IgD-negative memory B cell (primary cell): ENCODE data around the gene GEMIN7. TPM values are rescaled to one million over a fixed set of nuclear protein-coding genes. Genes with fewer than 3 reads are reported as not detected.

Experiments
- H3K27ac Mint-ChIP-seq, 3 donors: one replicate each; pipeline ENCODE4 v1.8.0; 2020 to 2022; ENCODE audit warnings: mild to moderate bottlenecking in 3 of 3, mixed read lengths in 3 of 3, moderate library complexity in 1 of 3
- H3K27me3 Mint-ChIP-seq: one replicate; pipeline ENCODE4 v1.8.0; 2021; ENCODE audit warnings: mixed read lengths
- H3K36me3 Mint-ChIP-seq: one replicate; pipeline ENCODE4 v1.8.0; 2020; ENCODE audit warnings: mild to moderate bottlenecking, mixed read lengths
- H3K4me1 Mint-ChIP-seq, 3 donors: one replicate each; pipeline ENCODE4 v1.8.0; 2020 to 2022; ENCODE audit warnings: mixed read lengths in 3 of 3, mild to moderate bottlenecking in 1 of 3
- H3K4me3 Mint-ChIP-seq, 4 donors: one replicate each; pipeline ENCODE4 v1.8.0; 2020 to 2022; ENCODE audit warnings: mild to moderate bottlenecking in 4 of 4, mixed read lengths in 4 of 4, moderate library complexity in 3 of 4
- H3K9me3 Mint-ChIP-seq, 3 donors: one replicate each; pipeline ENCODE4 v1.8.0; 2020 to 2021; ENCODE audit warnings: mixed read lengths in 3 of 3, mild to moderate bottlenecking in 1 of 3
- polyA plus RNA-seq: library from polyadenylated mRNA; unstranded; fragments of 300-500 nt; fragmentation: Illumina TruSeq; gene quantifications from one replicate; pipeline ENCODE4 v1.2.3, GENCODE V29; 2021

Gene GEMIN7
- polyA plus RNA-seq, result 115 TPM

- Mint-ChIP-seq H3K36me3 (no peaks in the 10 kb centered on the region), H3K4me1 (peaks cover 19 to 42% (median 41%) of the 10 kb centered on the region in 3 donors), H3K27me3 (no peaks in the 10 kb centered on the region), H3K4me3 (peak within 1 kb of the TSS; percentile 92 to 99 (median 98)), H3K27ac (peak within 1 kb of the TSS; percentile 97 to 98 (median 97)), H3K9me3 (no peaks in the 10 kb centered on the region)
Measured at GRCh38 chr19:45079063-45079910, at the start of gene GEMIN7. GEMIN7 (plus strand) TSS chr19:45079260; CDS start chr19:45090115, 10,855 bp downstream.

- peak overlapping the region in 1 of 4 donors; percentile 15 for H3K4me3 Mint-ChIP-seq
- no peaks in the 10 kb centered on the region for H3K27me3 Mint-ChIP-seq
- H3K36me3 Mint-ChIP-seq, result peaks cover 8% of the 10 kb centered on the region
- H3K27ac Mint-ChIP-seq, result no peak overlapping the region
- H3K9me3 Mint-ChIP-seq, result no peaks in the 10 kb centered on the region
- H3K4me1 Mint-ChIP-seq, result no peaks in the 10 kb centered on the region
Measured at GRCh38 chr19:45030825-45031224, 48.2 kb upstream of the GEMIN7 start.

- Mint-ChIP-seq H3K27me3 (no peaks in the 10 kb centered on the region), H3K9me3 (no peaks in the 10 kb centered on the region), H3K36me3 (peaks cover 3% of the 10 kb centered on the region), H3K4me1 (no peaks in the 10 kb centered on the region), H3K27ac (peak overlapping the region in 1 of 3 donors; percentile 87), H3K4me3 (no peak overlapping the region)
Measured at GRCh38 chr19:45032421-45032820, 46.6 kb upstream of the GEMIN7 start.

- peaks cover 14 to 18% (median 15%) of the 10 kb centered on the region in 3 donors for H3K4me1 Mint-ChIP-seq
- H3K27me3 Mint-ChIP-seq, result no peaks in the 10 kb centered on the region
- no peaks in the 10 kb centered on the region for H3K9me3 Mint-ChIP-seq
- H3K36me3 Mint-ChIP-seq, result peaks cover 8% of the 10 kb centered on the region
- H3K4me3 Mint-ChIP-seq, result peak overlapping the region in 1 of 4 donors; percentile 12
- peak overlapping the region in 1 of 3 donors; percentile 25 for H3K27ac Mint-ChIP-seq
Measured at GRCh38 chr19:45035755-45036154, 43.3 kb upstream of the GEMIN7 start.

- Mint-ChIP-seq H3K4me1 (peaks cover 24 to 28% (median 25%) of the 10 kb centered on the region in 3 donors), H3K36me3 (peaks cover 8% of the 10 kb centered on the region), H3K27me3 (no peaks in the 10 kb centered on the region), H3K4me3 (peak overlapping the region in 3 of 4 donors; percentile 25 to 95 (median 83)), H3K9me3 (no peaks in the 10 kb centered on the region), H3K27ac (peak overlapping the region in 2 of 3 donors; percentile 67)
Measured at GRCh38 chr19:45037393-45038169, 41.5 kb upstream of the GEMIN7 start.

DNA sequence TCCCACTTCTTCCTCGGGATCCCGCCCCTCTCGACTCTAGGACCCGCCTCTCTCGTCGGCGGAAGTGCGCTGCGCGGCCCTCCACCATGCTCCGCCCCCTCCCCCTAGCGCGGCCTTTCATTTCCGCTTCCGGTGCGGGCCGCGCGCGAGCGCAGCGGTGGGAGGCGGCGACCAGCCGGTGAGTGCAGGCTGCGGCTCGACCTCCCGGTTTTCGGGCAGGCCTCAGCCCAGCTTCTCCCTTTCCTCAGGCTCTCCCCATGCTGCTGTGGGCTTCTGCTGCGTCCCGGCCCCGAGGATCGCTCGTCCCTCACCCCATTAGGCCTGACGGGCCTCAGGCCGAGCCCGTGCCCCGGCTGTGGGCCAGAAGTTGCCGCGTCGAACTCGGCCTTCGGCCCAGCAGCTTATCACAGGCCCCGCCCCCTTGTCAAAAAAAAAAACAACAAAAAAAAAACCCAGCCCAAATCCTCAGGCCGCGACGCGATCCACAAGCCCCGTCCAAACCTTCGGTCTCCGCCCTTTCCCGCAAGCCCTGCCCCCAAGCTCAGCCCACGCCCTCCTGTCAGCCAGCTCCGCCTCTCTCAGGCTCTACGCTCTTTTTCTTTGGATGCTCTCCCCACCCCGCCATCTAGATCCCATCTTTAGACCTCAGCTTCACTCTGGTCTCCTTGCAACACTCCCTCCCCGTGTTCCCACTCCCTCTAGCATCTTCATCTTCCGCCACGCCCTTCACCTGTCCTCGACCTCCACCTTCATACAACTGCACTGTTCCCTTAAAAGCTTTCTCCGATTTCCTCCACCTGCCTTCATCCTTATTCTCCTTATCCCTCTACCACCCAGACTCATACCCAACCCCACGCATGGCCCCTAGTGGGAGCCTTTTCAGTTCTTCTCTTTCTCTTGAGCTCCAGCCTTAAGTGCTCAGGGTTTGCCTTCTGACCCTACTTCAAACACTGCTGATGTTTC is 39.8 kb upstream of the GEMIN7 start, which contains the start of gene CLASRP:
CLASRP (plus strand) TSS at position 115 of the 963 bp plus-strand sequence. CDS start 1,168 bp downstream, outside the sequence.
- peaks cover 24 to 28% (median 27%) of the 10 kb centered on the region in 3 donors for H3K4me1 Mint-ChIP-seq
- H3K9me3 Mint-ChIP-seq, result no peaks in the 10 kb centered on the region
- peaks cover 6% of the 10 kb centered on the region for H3K36me3 Mint-ChIP-seq
- peak within 1 kb of the TSS; percentile 95 to 99 (median 98) for H3K4me3 Mint-ChIP-seq
- peak within 1 kb of the TSS; percentile 91 to 98 (median 98) for H3K27ac Mint-ChIP-seq
- no peaks in the 10 kb centered on the region for H3K27me3 Mint-ChIP-seq

- Mint-ChIP-seq H3K4me1 (peaks cover 28 to 30% (median 30%) of the 10 kb centered on the region in 3 donors), H3K27me3 (no peaks in the 10 kb centered on the region), H3K27ac (peak overlapping the region; percentile 88 to 98 (median 90)), H3K36me3 (peaks cover 9% of the 10 kb centered on the region), H3K4me3 (peak overlapping the region; percentile 95 to 99 (median 98)), H3K9me3 (no peaks in the 10 kb centered on the region)
Measured at GRCh38 chr19:45040059-45040771, 38.8 kb upstream of the GEMIN7 start.

- Mint-ChIP-seq H3K36me3 (peaks cover 9% of the 10 kb centered on the region), H3K9me3 (no peaks in the 10 kb centered on the region), H3K4me3 (peak overlapping the region; percentile 77 to 99 (median 92)), H3K4me1 (peaks cover 28 to 38% (median 37%) of the 10 kb centered on the region in 3 donors), H3K27ac (peak overlapping the region; percentile 90 to 98 (median 91)), H3K27me3 (no peaks in the 10 kb centered on the region)
Measured at GRCh38 chr19:45041125-45041524, 37.9 kb upstream of the GEMIN7 start.

GRCh38 chr19:45045671-45046353 is 33.2 kb upstream of the GEMIN7 start:
- Mint-ChIP-seq H3K9me3 (no peaks in the 10 kb centered on the region), H3K27ac (peak overlapping the region; percentile 84 to 97 (median 88)), H3K4me1 (peaks cover 26 to 54% (median 43%) of the 10 kb centered on the region in 3 donors), H3K4me3 (peak overlapping the region in 2 of 4 donors; percentile 58 to 97), H3K27me3 (no peaks in the 10 kb centered on the region), H3K36me3 (peaks cover 3% of the 10 kb centered on the region)

GRCh38 chr19:45046355-45046754 is 32.7 kb upstream of the GEMIN7 start:
- Mint-ChIP-seq H3K9me3 (no peaks in the 10 kb centered on the region), H3K4me1 (peaks cover 29 to 53% (median 41%) of the 10 kb centered on the region in 3 donors), H3K4me3 (peak overlapping the region in 3 of 4 donors; percentile 93 to 97 (median 94)), H3K27me3 (no peaks in the 10 kb centered on the region), H3K36me3 (peaks cover 3% of the 10 kb centered on the region), H3K27ac (peak overlapping the region; percentile 88 to 98 (median 97))

- Mint-ChIP-seq H3K27ac (peak overlapping the region; percentile 97 to 98 (median 98)), H3K4me3 (peak overlapping the region; percentile 83 to 97 (median 94)), H3K9me3 (no peaks in the 10 kb centered on the region), H3K36me3 (peaks cover 3% of the 10 kb centered on the region), H3K4me1 (peaks cover 28 to 52% (median 39%) of the 10 kb centered on the region in 3 donors), H3K27me3 (no peaks in the 10 kb centered on the region)
Measured at GRCh38 chr19:45047188-45047797, 31.8 kb upstream of the GEMIN7 start.

GRCh38 chr19:45049073-45049736 is 29.9 kb upstream of the GEMIN7 start:
- Mint-ChIP-seq H3K36me3 (peaks cover 7% of the 10 kb centered on the region), H3K4me1 (peaks cover 30 to 60% (median 46%) of the 10 kb centered on the region in 3 donors), H3K27ac (peak overlapping the region; percentile 79 to 94 (median 92)), H3K4me3 (peak overlapping the region in 3 of 4 donors; percentile 58 to 84 (median 77)), H3K27me3 (no peaks in the 10 kb centered on the region), H3K9me3 (no peaks in the 10 kb centered on the region)
